Right atrium auricular region (tissue), 2 donors: ENCODE results near the gene PIK3CB. TPM values are rescaled to one million over a fixed set of nuclear protein-coding genes. Genes with fewer than 3 reads are reported as not detected.
"Not testable (repeated sequence)": the region's sequence is repeated elsewhere in the genome, so short reads cannot be mapped to it uniquely, and the experiment has no call there.

Experiments used
- DNase-seq: peaks from one replicate; pipeline ENCODE4 v3.0.0-alpha.2; 2019; ENCODE audit warnings: low spot score
- H3K27ac ChIP-seq, 2 donors: fragments of 200-600 bp; sonication (generic); 1 replicate in 1 of 2; 2 replicates in 1 of 2; pipeline ENCODE4 v1.5.1; 2016 to 2019
- H3K27me3 ChIP-seq, 2 donors: fragments of 200-600 bp; sonication (generic); one replicate each; pipeline versions ENCODE4 v1.5.1 to v1.6.0; 2017 to 2019
- H3K36me3 ChIP-seq: fragments of 200-600 bp; sonication (generic); one replicate; pipeline ENCODE4 v1.5.1; 2016
- H3K4me1 ChIP-seq, 2 donors: fragments of 200-600 bp; sonication (generic); one replicate each; pipeline versions ENCODE4 v1.5.1 to v1.6.0; 2017 to 2019
- H3K4me3 ChIP-seq, 2 donors: fragments of 200-600 bp; sonication (generic); 1 replicate in 1 of 2; 2 replicates in 1 of 2; pipeline ENCODE4 v1.5.1; 2017 to 2019; ENCODE audit warnings: mild to moderate bottlenecking in 1 of 2, moderate library complexity in 1 of 2
- H3K9me3 ChIP-seq, 2 donors: fragments of 200-600 bp; sonication (generic); one replicate each; pipeline ENCODE4 v1.5.1; 2019
- CTCF ChIP-seq, 2 donors: fragments of 200-600 bp; sonication (generic); IDR thresholded peaks; one replicate each; pipeline ENCODE4 v1.5.1; 2019; ENCODE audit warnings: antibody characterized with exemption in 2 of 2
- total RNA-seq, 2 donors: library from RNA; depleted of rRNA; stranded (reverse); fragments of >200 nt; gene quantifications; one replicate each; pipeline ENCODE4 v1.1.0, GENCODE V29; 2016

PIK3CB gene
- total RNA-seq, 2 donors from 2014 or later, result 27.7 to 35.0 TPM

- DNase-seq, result no peak
- TF ChIP-seq CTCF (IDR thresholded peaks at IDR 0.05), result no peak
- no peak overlapping the region for H3K27ac ChIP-seq
- H3K4me1 ChIP-seq, result no peaks in the 10 kb centered on the region
- H3K27me3 ChIP-seq, result no peaks in the 10 kb centered on the region
- no peaks in the 10 kb centered on the region for H3K9me3 ChIP-seq
- no peaks in the 10 kb centered on the region for H3K36me3 ChIP-seq
- no peak overlapping the region for H3K4me3 ChIP-seq
Observed at GRCh38 chr3:138854204-138854603, 19.5 kb upstream of the PIK3CB start.

DNA sequence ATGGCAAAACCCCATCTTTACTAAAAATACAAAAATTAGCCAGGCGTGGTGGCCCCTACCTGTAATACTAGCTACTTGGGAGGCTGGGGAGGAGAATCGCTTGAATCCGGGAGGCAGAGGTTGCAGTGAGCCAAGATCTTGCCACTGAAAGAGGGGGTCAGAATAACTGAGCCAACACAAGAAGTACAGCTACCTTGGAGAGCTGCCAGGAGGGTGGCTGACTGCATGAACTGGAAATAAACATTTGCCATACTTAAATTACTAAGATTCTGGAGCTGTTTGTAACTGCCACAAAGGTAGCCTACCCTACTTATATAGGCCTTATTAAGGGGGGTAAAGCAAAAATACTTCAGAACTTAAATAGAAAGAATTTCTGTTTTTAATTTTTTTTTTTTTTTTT lies 15.4 kb upstream of the PIK3CB start:
- no peak for DNase-seq
- Histone ChIP-seq H3K27me3 (no peaks in the 10 kb centered on the region), H3K36me3 (no peaks in the 10 kb centered on the region), H3K9me3 (no peaks in the 10 kb centered on the region), H3K4me3 (no peak overlapping the region), H3K4me1 (no peaks in the 10 kb centered on the region), H3K27ac (no peak overlapping the region)
- no peak for TF ChIP-seq CTCF (IDR thresholded peaks at IDR 0.05)

DNA sequence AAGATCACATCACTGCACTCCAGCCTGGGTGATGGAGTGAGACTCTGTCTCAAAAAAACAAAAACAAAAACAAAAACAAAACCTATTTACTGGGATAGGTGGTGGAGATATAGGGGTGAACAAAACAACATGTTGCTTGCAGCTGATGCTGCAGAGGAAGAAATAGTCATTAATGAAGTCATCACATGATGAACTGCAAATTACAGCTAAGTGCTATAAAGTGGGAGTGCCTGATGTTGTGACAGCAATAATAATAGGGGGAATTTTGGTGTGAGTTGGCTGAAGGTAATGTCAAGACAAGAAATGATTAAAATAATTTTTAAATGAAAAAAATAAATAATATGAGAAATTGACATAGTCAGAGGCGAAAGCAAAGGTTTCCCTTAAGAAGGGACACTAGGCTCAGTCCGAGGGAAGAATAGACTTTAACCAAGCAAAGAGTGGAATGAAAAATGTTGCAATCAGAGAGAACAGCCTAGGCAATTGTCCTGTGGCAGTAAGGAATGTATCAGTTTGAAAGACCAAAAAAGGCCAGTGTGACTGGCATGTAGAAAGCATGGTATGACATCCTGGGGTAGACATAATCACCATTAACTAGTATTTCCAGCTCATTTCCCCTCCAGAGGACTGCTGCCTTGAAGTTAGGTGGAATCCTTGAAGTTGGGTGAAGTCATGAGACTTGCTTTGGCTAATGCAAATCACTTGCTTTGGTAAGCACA lies 14.7 kb upstream of the PIK3CB start:
- no peaks in the 10 kb centered on the region for H3K4me1 ChIP-seq
- no peaks in the 10 kb centered on the region for H3K9me3 ChIP-seq
- no peak overlapping the region for H3K27ac ChIP-seq
- no peaks in the 10 kb centered on the region for H3K27me3 ChIP-seq
- H3K36me3 ChIP-seq, result no peaks in the 10 kb centered on the region
- no peak for TF ChIP-seq CTCF (IDR thresholded peaks at IDR 0.05)
- H3K4me3 ChIP-seq, result no peak overlapping the region
- DNase-seq, result no peak

DNA sequence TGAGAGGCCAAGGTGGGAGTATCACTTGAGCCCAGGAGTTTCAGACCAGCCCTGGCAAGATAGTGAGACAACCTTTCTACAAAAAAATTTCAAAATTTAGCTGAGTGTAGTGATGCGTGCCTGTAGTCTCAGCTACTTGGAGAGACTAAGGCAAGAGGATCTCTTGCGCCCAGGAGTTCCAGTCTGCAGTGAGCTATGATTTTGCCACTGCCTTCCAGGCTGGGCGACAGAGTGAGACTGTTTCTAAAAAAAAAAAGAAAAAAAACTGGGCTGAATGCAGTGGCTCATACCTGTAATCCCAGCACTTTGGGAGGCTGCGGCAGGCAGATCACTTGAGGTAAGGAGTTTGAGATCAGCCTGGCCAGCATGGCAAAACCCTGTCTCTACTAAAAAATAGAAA lies 14.0 kb upstream of the PIK3CB start:
- Histone ChIP-seq H3K27ac (no peak overlapping the region), H3K27me3 (no peaks in the 10 kb centered on the region), H3K9me3 (no peaks in the 10 kb centered on the region), H3K36me3 (no peaks in the 10 kb centered on the region), H3K4me3 (no peak overlapping the region), H3K4me1 (no peaks in the 10 kb centered on the region)
- DNase-seq, result no peak
- no peak for TF ChIP-seq CTCF (IDR thresholded peaks at IDR 0.05)

DNA sequence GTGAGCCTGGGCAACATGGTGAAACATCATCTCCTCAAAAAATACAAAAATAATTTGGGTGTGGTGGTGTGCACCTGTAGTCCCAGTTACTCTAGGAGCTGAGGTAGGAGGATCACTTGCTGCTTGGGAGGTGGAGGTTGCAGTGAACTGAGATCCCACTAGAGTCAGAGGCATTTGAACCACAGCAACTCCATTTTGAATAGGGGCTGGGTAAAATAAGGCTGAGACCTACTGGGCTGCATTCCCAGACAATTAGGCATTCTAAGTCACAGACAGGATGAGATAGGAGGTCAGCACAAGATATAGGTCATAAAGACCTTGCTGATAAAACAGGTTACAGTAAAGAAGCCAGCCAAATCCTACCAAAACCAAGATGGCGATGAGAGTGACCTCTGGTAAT lies 12.1 kb upstream of the PIK3CB start:
- not testable (repeated sequence) for H3K27ac ChIP-seq, H3K36me3 ChIP-seq, H3K9me3 ChIP-seq, H3K27me3 ChIP-seq, H3K4me3 ChIP-seq, DNase-seq, H3K4me1 ChIP-seq

- H3K36me3 ChIP-seq, result no peaks in the 10 kb centered on the region
- no peaks in the 10 kb centered on the region for H3K9me3 ChIP-seq
- no peak overlapping the region for H3K27ac ChIP-seq
- H3K4me1 ChIP-seq, result no peaks in the 10 kb centered on the region
- no peak overlapping the region for H3K4me3 ChIP-seq
- no peaks in the 10 kb centered on the region for H3K27me3 ChIP-seq
- no peak for TF ChIP-seq CTCF (IDR thresholded peaks at IDR 0.05)
- DNase-seq, result no peak
Observed at GRCh38 chr3:138846262-138846791, 11.6 kb upstream of the PIK3CB start.
